Activated CD8-positive, alpha-beta memory T cell treated with anti-CD3 and anti-CD28 coated beads, Interleukin-2, amount 50 U/mL, for 48 hours (primary cell): ENCODE data around the gene DOCK11.

Experiments used
- DNase-seq: peaks from one replicate; pipeline ENCODE4 v3.0.0-alpha.2; 2020

The DOCK11 gene

GRCh38 chrX:118634336-118634735 is 138.7 kb downstream of the DOCK11 start:
- DNase-seq: no peak

GRCh38 chrX:118637997-118638396 is 142.4 kb downstream of the DOCK11 start:
- DNase-seq: no peak

GRCh38 chrX:118644378-118644777 is 148.8 kb downstream of the DOCK11 start:
- no peak for DNase-seq

GRCh38 chrX:118652717-118653116 is 157.1 kb downstream of the DOCK11 start:
- DNase-seq: no peak

- DNase-seq: no peak
These were observed 158.7 kb downstream of the DOCK11 start for GRCh38 chrX:118654331-118654730.

GRCh38 chrX:118655561-118656246 is 160.1 kb downstream of the DOCK11 start:
- DNase-seq: no peak

GRCh38 chrX:118657413-118657812 is 161.8 kb downstream of the DOCK11 start:
- DNase-seq: no peak

GRCh38 chrX:118660085-118660484 is 164.5 kb downstream of the DOCK11 start:
- no peak for DNase-seq

GRCh38 chrX:118665204-118665603 is 169.6 kb downstream of the DOCK11 start:
- no peak for DNase-seq

GRCh38 chrX:118666521-118666920 is 170.9 kb downstream of the DOCK11 start:
- DNase-seq: no peak

- DNase-seq: no peak
These were observed 173.8 kb downstream of the DOCK11 start for GRCh38 chrX:118669435-118669834.

- DNase-seq: no peak
These were observed 179.8 kb downstream of the DOCK11 start for GRCh38 chrX:118675326-118675965.

- DNase-seq: no peak
These were observed 180.3 kb downstream of the DOCK11 start for GRCh38 chrX:118675966-118676349.

- DNase-seq: no peak
These were observed 181.7 kb downstream of the DOCK11 start for GRCh38 chrX:118677318-118677717.

GRCh38 chrX:118679290-118679689 is 183.7 kb downstream of the DOCK11 start:
- no peak for DNase-seq

GRCh38 chrX:118682258-118683014 is 186.8 kb downstream of the DOCK11 start:
- no peak for DNase-seq

GRCh38 chrX:118685393-118685792 is 189.8 kb downstream of the DOCK11 start:
- DNase-seq: no peak

- DNase-seq: no peak
These were observed 193.3 kb downstream of the DOCK11 start for GRCh38 chrX:118688935-118689334.

- no peak for DNase-seq
These were observed 198.2 kb downstream of the DOCK11 start for GRCh38 chrX:118693843-118694242.

GRCh38 chrX:118694638-118695037 is 199.0 kb downstream of the DOCK11 start:
- no peak for DNase-seq

GRCh38 chrX:118698516-118699170 is 203.0 kb downstream of the DOCK11 start:
- DNase-seq: no peak

- DNase-seq: no peak
These were observed 207.1 kb downstream of the DOCK11 start for GRCh38 chrX:118702741-118703140.

GRCh38 chrX:118706681-118707080 is 211.1 kb downstream of the DOCK11 start:
- no peak for DNase-seq

GRCh38 chrX:118714521-118714920 is 218.9 kb downstream of the DOCK11 start:
- no peak for DNase-seq
